ENCODE results near the gene CACNG1. TPM values are rescaled to one million over a fixed set of nuclear protein-coding genes. Genes with fewer than 3 reads are reported as not detected.

The CACNG1 gene
- total RNA-seq, 5 donors from 2014 or later (not counting 1 experiment from before 2014, with no cell fraction given) = not detected

GRCh38 chr17:67056746-67057490 lies 12.6 kb downstream of the CACNG1 start:
- no peaks in the 10 kb centered on the region for H3K9me3 ChIP-seq
- H3K4me3 ChIP-seq (ENCODE audit: control insufficient read depth in 1 of 2, extremely low read depth in 1 of 2, low read length in 1 of 2) = no peak overlapping the region
- no peaks in the 10 kb centered on the region for H3K4me1 Mint-ChIP-seq
- H3K9me3 Mint-ChIP-seq = no peaks in the 10 kb centered on the region
- no peak overlapping the region for H3K27ac ChIP-seq (ENCODE audit: low read length)
- ChIA-PET POLR2A (no interaction called here), CTCF (no interaction called here)
- no peak overlapping the region for H3K4me3 Mint-ChIP-seq
- peaks cover 13% of the 10 kb centered on the region for H3K36me3 Mint-ChIP-seq
- no peaks in the 10 kb centered on the region for H3K27me3 ChIP-seq (replicated peaks in 1 of 2; ENCODE audit: control insufficient read depth in 2 of 2, extremely low read depth in 1 of 2, insufficient read depth in 2 of 2, low read length in 1 of 2)
- H3K27me3 Mint-ChIP-seq = no peaks in the 10 kb centered on the region
- no peak for ATAC-seq (replicated peaks in 1 of 4)
- no peaks in the 10 kb centered on the region for H3K36me3 ChIP-seq (ENCODE audit: control insufficient read depth in 2 of 2, extremely low read depth in 1 of 2, insufficient read depth in 1 of 2, low read length in 1 of 2)
- WGBS (ENCODE audit: insufficient coverage) = 93% methylated on average over 16 of the region's 18 CpGs
- H3K4me1 ChIP-seq (ENCODE audit: control insufficient read depth in 1 of 2, extremely low read depth in 1 of 2, insufficient read depth in 2 of 2, low read length in 2 of 2) = no peaks in the 10 kb centered on the region
- no peak overlapping the region for H3K27ac Mint-ChIP-seq
- DNase-seq = no peak

DNA sequence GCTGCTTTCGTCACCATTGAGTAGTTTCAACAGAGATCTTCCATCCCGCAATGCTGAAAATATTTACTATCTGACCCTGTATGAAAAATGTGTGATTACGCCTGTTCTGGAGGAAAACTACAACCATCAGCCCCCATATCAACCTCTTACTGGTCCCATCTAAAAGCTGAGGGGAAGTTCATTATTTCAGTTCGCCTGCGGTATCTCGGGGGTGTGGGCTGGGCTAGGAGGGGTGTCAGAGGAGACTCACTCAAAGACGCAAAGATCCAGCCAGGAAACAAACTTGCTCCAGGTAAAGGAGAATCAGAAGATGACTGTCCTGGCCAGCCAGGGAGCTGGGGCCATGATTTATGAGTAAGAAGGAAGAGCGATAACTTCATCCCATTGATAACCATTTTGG lies 13.7 kb downstream of the CACNG1 start:
- Histone ChIP-seq H3K27ac (ENCODE audit: low read length) (no peak overlapping the region), H3K4me1 (ENCODE audit: control insufficient read depth in 1 of 2, extremely low read depth in 1 of 2, insufficient read depth in 2 of 2, low read length in 2 of 2) (no peaks in the 10 kb centered on the region), H3K4me3 (ENCODE audit: control insufficient read depth in 1 of 2, extremely low read depth in 1 of 2, low read length in 1 of 2) (no peak overlapping the region), H3K9me3 (no peaks in the 10 kb centered on the region), H3K36me3 (ENCODE audit: control insufficient read depth in 2 of 2, extremely low read depth in 1 of 2, insufficient read depth in 1 of 2, low read length in 1 of 2) (no peaks in the 10 kb centered on the region), H3K27me3 (replicated peaks in 1 of 2; ENCODE audit: control insufficient read depth in 2 of 2, extremely low read depth in 1 of 2, insufficient read depth in 2 of 2, low read length in 1 of 2) (no peaks in the 10 kb centered on the region)
- Mint-ChIP-seq H3K27ac (no peak overlapping the region), H3K9me3 (no peaks in the 10 kb centered on the region), H3K4me3 (no peak overlapping the region), H3K36me3 (peaks cover 18% of the 10 kb centered on the region), H3K27me3 (no peaks in the 10 kb centered on the region), H3K4me1 (no peaks in the 10 kb centered on the region)
- ChIA-PET POLR2A (interaction anchor here in 1 of 2 donors (0.7 kb wide), 1 partner anchor 837 kb away, joined by 8 read pairs; no protein-coding TSS in a partner anchor), CTCF (no interaction called here)
- DNase-seq (no peak), ATAC-seq (replicated peaks in 1 of 4) (no peak)
- whole genome bisulfite sequencing (ENCODE audit: insufficient coverage) = 100% methylated on average over 2 of the region's 8 CpGs

- no peak overlapping the region for H3K27ac Mint-ChIP-seq
- peaks cover 23% of the 10 kb centered on the region for H3K36me3 Mint-ChIP-seq
- Histone ChIP-seq H3K4me1 (ENCODE audit: control insufficient read depth in 1 of 2, extremely low read depth in 1 of 2, insufficient read depth in 2 of 2, low read length in 2 of 2) (no peaks in the 10 kb centered on the region), H3K9me3 (no peaks in the 10 kb centered on the region), H3K27ac (ENCODE audit: low read length) (no peak overlapping the region), H3K27me3 (replicated peaks in 1 of 2; ENCODE audit: control insufficient read depth in 2 of 2, extremely low read depth in 1 of 2, insufficient read depth in 2 of 2, low read length in 1 of 2) (no peaks in the 10 kb centered on the region), H3K36me3 (ENCODE audit: control insufficient read depth in 2 of 2, extremely low read depth in 1 of 2, insufficient read depth in 1 of 2, low read length in 1 of 2) (no peaks in the 10 kb centered on the region), H3K4me3 (ENCODE audit: control insufficient read depth in 1 of 2, extremely low read depth in 1 of 2, low read length in 1 of 2) (no peak overlapping the region)
- H3K4me1 Mint-ChIP-seq = no peaks in the 10 kb centered on the region
- no peak overlapping the region for H3K4me3 Mint-ChIP-seq
- ATAC-seq (replicated peaks in 1 of 4) (no peak), DNase-seq (no peak)
- no peaks in the 10 kb centered on the region for H3K9me3 Mint-ChIP-seq
- POLR2A ChIA-PET = interaction anchor here in 1 of 2 donors (0.7 kb wide), 1 partner anchor 113 kb away, joined by 3 read pairs; no protein-coding TSS in a partner anchor
- 94% methylated on average over 5 of the region's 6 CpGs for WGBS (ENCODE audit: insufficient coverage)
- no peaks in the 10 kb centered on the region for H3K27me3 Mint-ChIP-seq
- CTCF ChIA-PET = no interaction called here
Measured at GRCh38 chr17:67059372-67059771, 15.0 kb downstream of the CACNG1 start.

DNA sequence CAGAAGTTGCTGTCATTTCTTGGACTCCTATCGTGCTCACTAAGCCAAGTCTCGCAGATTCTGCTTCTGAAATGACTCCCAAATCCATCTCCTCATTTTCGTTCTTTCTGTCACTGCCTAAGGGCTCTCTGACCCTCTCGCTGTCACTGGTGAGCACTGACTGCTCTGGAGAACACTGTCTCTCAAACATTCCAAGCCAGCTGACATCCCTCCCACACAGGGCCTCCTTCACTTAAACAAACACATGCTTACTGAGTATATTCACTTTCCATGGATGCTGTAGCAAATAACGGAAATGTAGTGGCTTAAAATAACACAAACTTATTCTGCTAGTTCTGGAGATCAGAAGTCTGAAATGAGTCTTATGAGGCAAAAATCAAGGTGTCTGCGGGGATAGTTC lies 18.8 kb downstream of the CACNG1 start:
- WGBS (ENCODE audit: insufficient coverage) = 95% methylated on average over 5 of the region's 6 CpGs
- POLR2A ChIA-PET = no interaction called here
- DNase-seq = no peak
- Histone ChIP-seq H3K27ac (ENCODE audit: low read length) (no peak overlapping the region), H3K4me1 (ENCODE audit: control insufficient read depth in 1 of 2, extremely low read depth in 1 of 2, insufficient read depth in 2 of 2, low read length in 2 of 2) (no peaks in the 10 kb centered on the region), H3K9me3 (no peaks in the 10 kb centered on the region), H3K4me3 (ENCODE audit: control insufficient read depth in 1 of 2, extremely low read depth in 1 of 2, low read length in 1 of 2) (no peak overlapping the region), H3K36me3 (ENCODE audit: control insufficient read depth in 2 of 2, extremely low read depth in 1 of 2, insufficient read depth in 1 of 2, low read length in 1 of 2) (peaks cover 0 to 4% of the 10 kb centered on the region in 2 donors), H3K27me3 (replicated peaks in 1 of 2; ENCODE audit: control insufficient read depth in 2 of 2, extremely low read depth in 1 of 2, insufficient read depth in 2 of 2, low read length in 1 of 2) (no peaks in the 10 kb centered on the region)
- Mint-ChIP-seq H3K27me3 (no peaks in the 10 kb centered on the region), H3K27ac (no peak overlapping the region), H3K9me3 (no peaks in the 10 kb centered on the region), H3K36me3 (peaks cover 32% of the 10 kb centered on the region), H3K4me3 (no peak overlapping the region), H3K4me1 (no peaks in the 10 kb centered on the region)
- ATAC-seq (replicated peaks in 1 of 4) = no peak
- CTCF ChIA-PET = no interaction called here

- Histone ChIP-seq H3K36me3 (ENCODE audit: control insufficient read depth in 2 of 2, extremely low read depth in 1 of 2, insufficient read depth in 1 of 2, low read length in 1 of 2) (peaks cover 0 to 4% of the 10 kb centered on the region in 2 donors), H3K4me3 (ENCODE audit: control insufficient read depth in 1 of 2, extremely low read depth in 1 of 2, low read length in 1 of 2) (no peak overlapping the region), H3K27me3 (replicated peaks in 1 of 2; ENCODE audit: control insufficient read depth in 2 of 2, extremely low read depth in 1 of 2, insufficient read depth in 2 of 2, low read length in 1 of 2) (no peaks in the 10 kb centered on the region), H3K27ac (ENCODE audit: low read length) (no peak overlapping the region), H3K4me1 (ENCODE audit: control insufficient read depth in 1 of 2, extremely low read depth in 1 of 2, insufficient read depth in 2 of 2, low read length in 2 of 2) (no peaks in the 10 kb centered on the region), H3K9me3 (no peaks in the 10 kb centered on the region)
- H3K9me3 Mint-ChIP-seq = no peaks in the 10 kb centered on the region
- DNase-seq (no peak), ATAC-seq (replicated peaks in 1 of 4) (no peak)
- H3K4me1 Mint-ChIP-seq = no peaks in the 10 kb centered on the region
- no peak overlapping the region for H3K27ac Mint-ChIP-seq
- ChIA-PET POLR2A (no interaction called here), CTCF (interaction anchor here in 1 of 2 donors (1.0 kb wide), 1 partner anchor 11 kb away, joined by 3 read pairs; no protein-coding TSS in a partner anchor)
- H3K4me3 Mint-ChIP-seq = no peak overlapping the region
- no peaks in the 10 kb centered on the region for H3K27me3 Mint-ChIP-seq
- WGBS (ENCODE audit: insufficient coverage) = 50% methylated on average over 2 of the region's 2 CpGs
- H3K36me3 Mint-ChIP-seq = peaks cover 32% of the 10 kb centered on the region
Measured at GRCh38 chr17:67066717-67067116, 22.4 kb downstream of the CACNG1 start.

- Histone ChIP-seq H3K36me3 (ENCODE audit: control insufficient read depth in 2 of 2, extremely low read depth in 1 of 2, insufficient read depth in 1 of 2, low read length in 1 of 2) (peaks cover 5 to 8% of the 10 kb centered on the region in 2 donors), H3K9me3 (no peaks in the 10 kb centered on the region), H3K4me3 (ENCODE audit: control insufficient read depth in 1 of 2, extremely low read depth in 1 of 2, low read length in 1 of 2) (no peak overlapping the region), H3K4me1 (ENCODE audit: control insufficient read depth in 1 of 2, extremely low read depth in 1 of 2, insufficient read depth in 2 of 2, low read length in 2 of 2) (no peaks in the 10 kb centered on the region), H3K27ac (ENCODE audit: low read length) (no peak overlapping the region), H3K27me3 (replicated peaks in 1 of 2; ENCODE audit: control insufficient read depth in 2 of 2, extremely low read depth in 1 of 2, insufficient read depth in 2 of 2, low read length in 1 of 2) (no peaks in the 10 kb centered on the region)
- CTCF ChIA-PET = no interaction called here
- H3K4me1 Mint-ChIP-seq = no peaks in the 10 kb centered on the region
- no peak overlapping the region for H3K4me3 Mint-ChIP-seq
- 96% methylated on average over 9 of the region's 13 CpGs for WGBS (ENCODE audit: insufficient coverage)
- POLR2A ChIA-PET = no interaction called here
- DNase-seq (no peak), ATAC-seq (replicated peaks in 1 of 4) (no peak)
- no peaks in the 10 kb centered on the region for H3K9me3 Mint-ChIP-seq
- H3K27ac Mint-ChIP-seq = no peak overlapping the region
- no peaks in the 10 kb centered on the region for H3K27me3 Mint-ChIP-seq
- H3K36me3 Mint-ChIP-seq = peaks cover 34% of the 10 kb centered on the region
Measured at GRCh38 chr17:67067571-67068482, 23.5 kb downstream of the CACNG1 start.

All from T-cell (primary cell).